Neural progenitor cell (in vitro differentiated cells): ENCODE measurements around the gene ZSCAN2.

Source experiments
- EZH2 ChIP-seq: fragments of 200-600 bp; sonication (generic); IDR thresholded peaks from 2 replicates; pipeline ENCODE4 v1.6.1; 2017; ENCODE audit warnings: antibody characterized with exemption, mild to moderate bottlenecking, moderate library complexity
- TF ChIP-seq, protein P1 (sequence below): fragments of 200-600 bp; sonication (generic); IDR thresholded peaks from 2 replicates; pipeline ENCODE4 v1.5.1; 2017; ENCODE audit warnings: antibody characterized with exemption, mild to moderate bottlenecking

GRCh38 chr15:84647726-84648125 is 46.9 kb downstream of the ZSCAN2 start:
- TF ChIP-seq, protein P1, sequence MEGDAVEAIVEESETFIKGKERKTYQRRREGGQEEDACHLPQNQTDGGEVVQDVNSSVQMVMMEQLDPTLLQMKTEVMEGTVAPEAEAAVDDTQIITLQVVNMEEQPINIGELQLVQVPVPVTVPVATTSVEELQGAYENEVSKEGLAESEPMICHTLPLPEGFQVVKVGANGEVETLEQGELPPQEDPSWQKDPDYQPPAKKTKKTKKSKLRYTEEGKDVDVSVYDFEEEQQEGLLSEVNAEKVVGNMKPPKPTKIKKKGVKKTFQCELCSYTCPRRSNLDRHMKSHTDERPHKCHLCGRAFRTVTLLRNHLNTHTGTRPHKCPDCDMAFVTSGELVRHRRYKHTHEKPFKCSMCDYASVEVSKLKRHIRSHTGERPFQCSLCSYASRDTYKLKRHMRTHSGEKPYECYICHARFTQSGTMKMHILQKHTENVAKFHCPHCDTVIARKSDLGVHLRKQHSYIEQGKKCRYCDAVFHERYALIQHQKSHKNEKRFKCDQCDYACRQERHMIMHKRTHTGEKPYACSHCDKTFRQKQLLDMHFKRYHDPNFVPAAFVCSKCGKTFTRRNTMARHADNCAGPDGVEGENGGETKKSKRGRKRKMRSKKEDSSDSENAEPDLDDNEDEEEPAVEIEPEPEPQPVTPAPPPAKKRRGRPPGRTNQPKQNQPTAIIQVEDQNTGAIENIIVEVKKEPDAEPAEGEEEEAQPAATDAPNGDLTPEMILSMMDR = no peak
- TF ChIP-seq EZH2 = no peak
